B cell (primary cell): ENCODE data around the gene SKOR1. TPM values are rescaled to one million over a fixed set of nuclear protein-coding genes. Genes with fewer than 3 reads are reported as not detected.

Source experiments
- ATAC-seq: fragments of 200-7000 bp; cut with Tn5 transposase; one replicate; pipeline ENCODE4 v1.10.0; 2021; ENCODE audit warnings: low read depth, mild to moderate bottlenecking, moderate number of reproducible peaks, moderate library complexity
- CTCF ChIA-PET: fragments of 350-600 bp; sonication (Branson Sonifier 250); formaldehyde crosslinking; loops from one replicate; lab custom pipeline; 2021; ENCODE audit warnings: antibody characterized with exemption, inconsistent platforms; lab: Charles Lee
- POLR2A ChIA-PET: fragments of 350-600 bp; sonication (Branson Sonifier 250); formaldehyde crosslinking; loops from one replicate; lab custom pipeline; 2021; ENCODE audit warnings: antibody characterized with exemption; lab: Charles Lee
- DNase-seq: peaks from one replicate; pipeline ENCODE4 v3.0.0; 2013
- H2AFZ ChIP-seq: 2 replicates; pipeline ENCODE4 v1.6.1; 2012; ENCODE audit warnings: mild to moderate bottlenecking, low read depth, low read length; ENCODE audit not compliant: insufficient read depth, poor library complexity, severe bottlenecking
- H3K27ac ChIP-seq, 2 donors: 1 replicate in 1 of 2; 2 replicates in 1 of 2; pipeline ENCODE4 v1.5.1; 2012 to 2013; ENCODE audit warnings: low read length in 2 of 2, mild to moderate bottlenecking in 2 of 2, moderate library complexity in 1 of 2
- H3K27me3 ChIP-seq, 4 experiments: fragments of 200-600 bp in 1 of 4; sonication (generic) in 1 of 4; replicated peaks in 1 of 4; 1 replicate in 2 of 4; 2 replicates in 2 of 4; pipeline versions ENCODE4 v1.6.1 to v1.7.0; 2013 to 2016; ENCODE audit warnings: low read length in 3 of 4, mild to moderate bottlenecking in 2 of 4, mixed read lengths in 1 of 4, moderate library complexity in 1 of 4; ENCODE audit not compliant: insufficient read depth in 4 of 4, control insufficient read depth in 3 of 4; ENCODE audit errors: control extremely low read depth in 1 of 4
- H3K36me3 ChIP-seq, 2 experiments: replicated peaks in 1 of 2; 1 replicate in 1 of 2; 2 replicates in 1 of 2; pipeline versions ENCODE4 v1.6.1 to v1.7.1; 2013; ENCODE audit warnings: low read length in 1 of 2; ENCODE audit not compliant: insufficient read depth in 2 of 2, control insufficient read depth in 1 of 2; ENCODE audit errors: control extremely low read depth in 1 of 2, extremely low read depth in 1 of 2
- H3K4me1 ChIP-seq, 2 donors: fragments of 200-600 bp in 1 of 2; sonication (generic) in 1 of 2; 1 replicate in 1 of 2; 2 replicates in 1 of 2; pipeline versions ENCODE4 v1.5.1 to v1.6.1; 2013 to 2017; ENCODE audit warnings: low read length in 2 of 2; ENCODE audit not compliant: control insufficient read depth in 2 of 2, insufficient read depth in 2 of 2
- H3K4me2 ChIP-seq: replicated peaks from 2 replicates; pipeline ENCODE3; 2012; ENCODE audit warnings: mild to moderate bottlenecking, low read depth, low read length; ENCODE audit not compliant: poor library complexity, severe bottlenecking
- H3K4me3 ChIP-seq, 5 experiments: fragments of 200-600 bp in 1 of 5; sonication (generic) in 1 of 5; 1 replicate in 3 of 5; 2 replicates in 2 of 5; pipeline versions ENCODE4 v1.5.1 to v1.7.0; 2011 to 2016; ENCODE audit warnings: low read length in 4 of 5, mild to moderate bottlenecking in 4 of 5, low read depth in 2 of 5, control low read depth in 1 of 5, moderate library complexity in 1 of 5; ENCODE audit not compliant: insufficient read depth in 1 of 5; ENCODE audit errors: control extremely low read depth in 1 of 5, extremely low read depth in 1 of 5
- H3K79me2 ChIP-seq: fragments of 200-600 bp; sonication (generic); one replicate; pipeline ENCODE4 v1.6.0; 2016; ENCODE audit warnings: low read length; ENCODE audit not compliant: control insufficient read depth, insufficient read depth
- H3K9ac ChIP-seq: fragments of 200-600 bp; sonication (generic); 2 replicates; pipeline ENCODE4 v1.6.1; 2017; ENCODE audit warnings: mild to moderate bottlenecking, low read length, moderate library complexity
- H3K9me3 ChIP-seq, 3 donors: one replicate each; pipeline versions ENCODE4 v1.6.1 to v1.7.1; 2013; ENCODE audit warnings: low read length in 2 of 3; ENCODE audit not compliant: control insufficient read depth in 2 of 3, insufficient read depth in 1 of 3; ENCODE audit errors: control extremely low read depth in 1 of 3
- H4K20me1 ChIP-seq: 2 replicates; pipeline ENCODE4 v1.6.0; 2012; ENCODE audit warnings: mild to moderate bottlenecking, low read length; ENCODE audit not compliant: insufficient read depth, control insufficient read depth, poor library complexity, severe bottlenecking
- H3K27ac Mint-ChIP-seq: one replicate; pipeline ENCODE4 v1.8.0; 2021; ENCODE audit warnings: mixed read lengths
- H3K27me3 Mint-ChIP-seq: one replicate; pipeline ENCODE4 v1.8.0; 2021; ENCODE audit warnings: mixed read lengths
- H3K4me1 Mint-ChIP-seq: one replicate; pipeline ENCODE4 v1.8.0; 2021; ENCODE audit warnings: mixed read lengths
- H3K4me3 Mint-ChIP-seq: one replicate; pipeline ENCODE4 v1.8.0; 2021; ENCODE audit warnings: mixed read lengths
- H3K9me3 Mint-ChIP-seq: one replicate; pipeline ENCODE4 v1.8.0; 2022; ENCODE audit warnings: mixed read lengths; ENCODE audit not compliant: insufficient read depth
- EZH2 ChIP-seq: IDR thresholded peaks from 2 replicates; pipeline ENCODE4 v1.6.1; 2012; ENCODE audit warnings: borderline replicate concordance, low read depth, mild to moderate bottlenecking, moderate library complexity, low read length; ENCODE audit not compliant: insufficient read depth, poor library complexity, severe bottlenecking
- WGBS: methylation state at CpG from one replicate; pipeline ENCODE4 v1.1.5; 2013; ENCODE audit warnings: missing lambda C conversion rate; ENCODE audit not compliant: insufficient coverage; 5-methylcytosine and 5-hydroxymethylcytosine counted together
- intact Hi-C: fragments of 100-400 bp; cut with micrococcal nuclease; formaldehyde crosslinking; loops from one replicate; pipeline ENCODE4 v1.10.0; 2022
- polyA plus RNA-seq: library from polyadenylated mRNA; depleted of rRNA; stranded (reverse); fragments of >200 nt; gene quantifications from 2 replicates; pipeline ENCODE4 v1.2.3, GENCODE V29; 2012
- total RNA-seq, 2 donors: library from RNA; stranded (reverse); fragments of 120-200 nt in 1 of 2; gene quantifications; 1 replicate in 1 of 2; 2 replicates in 1 of 2; pipeline versions ENCODE4 v1.2.3 to v1.2.4, GENCODE V29; 2013 to 2022
- TF ChIP-seq, protein P1 (sequence below): fragments of 200-600 bp; IDR thresholded peaks from one replicate; pipeline ENCODE4 v1.8.0; 2022; ENCODE audit warnings: antibody characterized with exemption, mild to moderate bottlenecking

SKOR1 gene
- total and polyA plus RNA-seq, 2 donors (not counting 1 experiment from before 2014, with no cell fraction given): 0.37 to 0.67 TPM

DNA sequence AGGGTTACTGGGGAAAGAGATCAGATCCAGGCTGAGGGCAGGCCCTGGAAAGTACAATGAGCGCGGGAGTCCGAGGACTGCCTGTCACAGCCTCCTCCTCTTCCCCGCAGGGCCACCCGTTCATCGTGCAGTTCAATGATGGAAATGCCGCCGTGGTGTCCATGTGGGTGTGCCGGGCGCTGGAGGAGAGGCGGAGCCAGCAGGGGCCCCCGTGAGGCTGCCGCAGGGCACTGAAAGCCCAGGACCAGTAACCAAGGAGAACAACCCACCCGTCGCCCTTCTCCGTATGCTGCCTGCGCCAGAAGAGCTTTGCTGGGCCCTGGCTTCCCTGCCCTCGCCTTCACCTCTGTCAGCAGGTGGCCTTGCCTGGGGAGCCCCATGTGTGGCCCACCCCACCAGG, 18.8 kb upstream of the SKOR1 start:
- Histone ChIP-seq H3K9me3 (no peaks in the 10 kb centered on the region), H2AFZ (no peak overlapping the region), H3K36me3 (peaks cover 0 to 5% of the 10 kb centered on the region in 2 experiments), H3K4me3 (no peak overlapping the region), H3K9ac (no peak overlapping the region), H3K4me1 (peaks cover 11 to 13% of the 10 kb centered on the region in 2 donors), H4K20me1 (no peaks in the 10 kb centered on the region), H3K27ac (no peak overlapping the region), H3K79me2 (no peaks in the 10 kb centered on the region), H3K4me2 (no peak overlapping the region), H3K27me3 (peaks cover 0 to 4% (median 0%) of the 10 kb centered on the region in 4 experiments)
- no peak overlapping the region for H3K27ac Mint-ChIP-seq
- WGBS: 98% methylated on average over 18 of the region's 18 CpGs
- H3K4me1 Mint-ChIP-seq: peaks cover 6% of the 10 kb centered on the region
- intact Hi-C loops: no loop called here
- TF ChIP-seq EZH2: no peak
- TF ChIP-seq, protein P1, sequence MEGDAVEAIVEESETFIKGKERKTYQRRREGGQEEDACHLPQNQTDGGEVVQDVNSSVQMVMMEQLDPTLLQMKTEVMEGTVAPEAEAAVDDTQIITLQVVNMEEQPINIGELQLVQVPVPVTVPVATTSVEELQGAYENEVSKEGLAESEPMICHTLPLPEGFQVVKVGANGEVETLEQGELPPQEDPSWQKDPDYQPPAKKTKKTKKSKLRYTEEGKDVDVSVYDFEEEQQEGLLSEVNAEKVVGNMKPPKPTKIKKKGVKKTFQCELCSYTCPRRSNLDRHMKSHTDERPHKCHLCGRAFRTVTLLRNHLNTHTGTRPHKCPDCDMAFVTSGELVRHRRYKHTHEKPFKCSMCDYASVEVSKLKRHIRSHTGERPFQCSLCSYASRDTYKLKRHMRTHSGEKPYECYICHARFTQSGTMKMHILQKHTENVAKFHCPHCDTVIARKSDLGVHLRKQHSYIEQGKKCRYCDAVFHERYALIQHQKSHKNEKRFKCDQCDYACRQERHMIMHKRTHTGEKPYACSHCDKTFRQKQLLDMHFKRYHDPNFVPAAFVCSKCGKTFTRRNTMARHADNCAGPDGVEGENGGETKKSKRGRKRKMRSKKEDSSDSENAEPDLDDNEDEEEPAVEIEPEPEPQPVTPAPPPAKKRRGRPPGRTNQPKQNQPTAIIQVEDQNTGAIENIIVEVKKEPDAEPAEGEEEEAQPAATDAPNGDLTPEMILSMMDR: no peak
- ChIA-PET POLR2A (no interaction called here), CTCF (interaction anchor here (1.0 kb wide), 1 partner anchor 30 kb away, joined by 3 read pairs; no protein-coding TSS in a partner anchor)
- no peaks in the 10 kb centered on the region for H3K27me3 Mint-ChIP-seq
- no peaks in the 10 kb centered on the region for H3K9me3 Mint-ChIP-seq
- DNase-seq (no peak), ATAC-seq (no peak)
- H3K4me3 Mint-ChIP-seq: no peak overlapping the region

DNA sequence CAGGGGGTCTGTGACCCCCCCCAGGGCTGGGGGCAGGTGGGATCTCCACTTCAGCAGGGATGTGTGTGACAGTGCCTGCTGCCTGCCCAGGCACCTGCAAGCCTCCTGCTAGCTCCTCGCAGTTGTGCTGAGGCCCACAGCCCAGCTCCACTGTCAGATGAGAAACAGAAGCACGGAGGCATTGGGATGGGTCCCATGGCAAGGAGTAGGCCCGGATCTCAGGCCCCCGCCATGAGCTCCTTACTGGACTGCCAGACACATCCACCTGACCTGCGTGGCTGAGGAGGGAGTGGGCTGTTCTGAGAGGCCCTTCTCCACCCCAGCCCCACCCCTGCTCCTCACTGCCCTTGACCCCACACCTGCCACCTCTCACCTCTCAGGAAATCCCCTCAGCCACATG, 18.2 kb upstream of the SKOR1 start:
- H3K4me1 Mint-ChIP-seq: peaks cover 5% of the 10 kb centered on the region
- DNase-seq: no peak
- ATAC-seq: no peak

More for the DNA sequence above, 18.2 kb upstream of the SKOR1 start:
- no peaks in the 10 kb centered on the region for H3K79me2 ChIP-seq
- intact Hi-C loops: no loop called here
- H3K4me3 ChIP-seq: no peak overlapping the region
- H3K4me2 ChIP-seq: no peak overlapping the region
- no peak overlapping the region for H3K9ac ChIP-seq
- ChIA-PET POLR2A (no interaction called here), CTCF (interaction anchor here (1.0 kb wide), 1 partner anchor 29 kb away, joined by 3 read pairs; no protein-coding TSS in a partner anchor)
- H3K27me3 ChIP-seq: peaks cover 0 to 6% (median 0%) of the 10 kb centered on the region in 4 experiments
- 92% methylated on average over 2 of the region's 5 CpGs for WGBS
- H3K27ac ChIP-seq: no peak overlapping the region
- no peaks in the 10 kb centered on the region for H4K20me1 ChIP-seq
- H3K4me3 Mint-ChIP-seq: no peak overlapping the region
- no peak for TF ChIP-seq EZH2
- TF ChIP-seq, protein P1: no peak
- H3K9me3 ChIP-seq: no peaks in the 10 kb centered on the region
- no peak overlapping the region for H3K27ac Mint-ChIP-seq
- no peaks in the 10 kb centered on the region for H3K9me3 Mint-ChIP-seq
- peaks cover 11 to 13% of the 10 kb centered on the region in 2 donors for H3K4me1 ChIP-seq
- no peak overlapping the region for H2AFZ ChIP-seq
- H3K27me3 Mint-ChIP-seq: peaks cover 3% of the 10 kb centered on the region
- peaks cover 0 to 5% of the 10 kb centered on the region in 2 experiments for H3K36me3 ChIP-seq
